Endothelial cell of umbilical vein (primary cell): ENCODE data around the gene NAA11. TPM values are rescaled to one million over a fixed set of nuclear protein-coding genes. Genes with fewer than 3 reads are reported as not detected.

Experiments used
- BruUV-seq: library from RNA; stranded (reverse); fragments of 400-500 nt; replicated peaks from 2 replicates; lab custom pipeline; 2021; lab: Mats Ljungman, UMichigan
- CTCF ChIA-PET: fragments of 300-600, 350-600 bp; sonication (Branson Sonifier 250); formaldehyde crosslinking; loops from one replicate; lab custom pipeline; 2021; ENCODE audit warnings: antibody characterized with exemption, inconsistent platforms; lab: Charles Lee
- POLR2A ChIA-PET: fragments of 300-600, 350-600 bp; sonication (Branson Sonifier 250); formaldehyde crosslinking; loops from one replicate; lab custom pipeline; 2021; ENCODE audit warnings: antibody characterized with exemption, inconsistent platforms; lab: Charles Lee
- DNase-seq: peaks from one replicate; pipeline ENCODE4 v3.0.0-alpha.2; 2011; ENCODE audit warnings: low read depth, low spot score
- FAIRE-seq: peaks from 2 replicates; lab custom pipeline; 2011; peaks lifted over from hg19 to GRCh38; lab: Jason Lieb, UNC
- H2AFZ ChIP-seq: 2 replicates; pipeline ENCODE4 v1.6.0; 2012; ENCODE audit warnings: low read depth, low read length, control low read depth, inconsistent platforms
- H3K27ac ChIP-seq: 2 replicates; pipeline ENCODE4 v1.5.1; 2011; ENCODE audit warnings: low read depth, mild to moderate bottlenecking, control low read depth, low read length, moderate library complexity; ENCODE audit not compliant: insufficient read depth
- H3K27me3 ChIP-seq, 2 experiments: 2 replicates each; pipeline versions ENCODE4 v1.6.0 to v1.6.1; 2011; ENCODE audit warnings: low read length in 2 of 2, mixed read lengths in 1 of 2; ENCODE audit not compliant: control insufficient read depth in 2 of 2, insufficient read depth in 2 of 2
- H3K36me3 ChIP-seq, 2 experiments: 2 replicates in 1 of 2; 3 replicates in 1 of 2; pipeline ENCODE4 v1.5.1; 2011; ENCODE audit warnings: low read length in 2 of 2, mild to moderate bottlenecking in 1 of 2, moderate library complexity in 1 of 2; ENCODE audit not compliant: control insufficient read depth in 2 of 2, insufficient read depth in 2 of 2; ENCODE audit errors: extremely low read depth in 1 of 2
- H3K4me1 ChIP-seq: 3 replicates; pipeline ENCODE4 v1.5.1; 2011; ENCODE audit warnings: mild to moderate bottlenecking, low read length; ENCODE audit not compliant: control insufficient read depth, insufficient read depth; ENCODE audit errors: extremely low read depth
- H3K4me2 ChIP-seq: 2 replicates; pipeline ENCODE4 v1.6.1; 2011; ENCODE audit warnings: low read length, control low read depth, mixed read lengths; ENCODE audit not compliant: insufficient read depth
- H3K4me3 ChIP-seq, 3 experiments: fragments of 200-600 bp in 1 of 3; sonication (generic), shearing (Covaris generic) in 1 of 3; replicated peaks in 1 of 3; 2 replicates each; pipeline ENCODE4 v1.5.1; 2011 to 2016; ENCODE audit warnings: control low read depth in 3 of 3, low read length in 3 of 3, mild to moderate bottlenecking in 2 of 3, inconsistent platforms in 1 of 3, low read depth in 1 of 3, moderate library complexity in 1 of 3; ENCODE audit not compliant: insufficient read depth in 1 of 3
- H3K79me2 ChIP-seq: 2 replicates; pipeline ENCODE4 v1.6.0; 2012; ENCODE audit warnings: low read length, inconsistent platforms; ENCODE audit not compliant: control insufficient read depth, insufficient read depth
- H3K9ac ChIP-seq: replicated peaks from 2 replicates; pipeline ENCODE3; 2011; ENCODE audit warnings: low read length, control low read depth; ENCODE audit not compliant: insufficient read depth; ENCODE audit errors: extremely low read depth
- H3K9me1 ChIP-seq: replicated peaks from 3 replicates; pipeline ENCODE4 v1.6.0; 2011; ENCODE audit warnings: mild to moderate bottlenecking, low read length; ENCODE audit not compliant: control insufficient read depth, insufficient read depth; ENCODE audit errors: extremely low read depth
- H3K9me3 ChIP-seq: replicated peaks from 2 replicates; pipeline ENCODE4 v1.5.1; 2012; ENCODE audit warnings: low read length, inconsistent platforms; ENCODE audit not compliant: control insufficient read depth, insufficient read depth
- H4K20me1 ChIP-seq: replicated peaks from 2 replicates; pipeline ENCODE3; 2011; ENCODE audit warnings: mild to moderate bottlenecking, low read length; ENCODE audit not compliant: control insufficient read depth, insufficient read depth; ENCODE audit errors: extremely low read depth
- CTCF ChIP-seq, 2 donors: IDR thresholded peaks; 1 replicate in 1 of 2; 2 replicates in 1 of 2; pipeline ENCODE4 v1.5.1; 2011; ENCODE audit warnings: low read length in 2 of 2, mild to moderate bottlenecking in 2 of 2, moderate library complexity in 2 of 2, control low read depth in 1 of 2, inconsistent platforms in 1 of 2, low read depth in 1 of 2; ENCODE audit not compliant: insufficient read depth in 1 of 2; ENCODE audit errors: extremely low read depth in 1 of 2
- EZH2 ChIP-seq: IDR thresholded peaks from 2 replicates; pipeline ENCODE4 v1.6.1; 2012; ENCODE audit warnings: borderline replicate concordance, low read depth, mild to moderate bottlenecking, moderate library complexity, low read length, inconsistent platforms; ENCODE audit not compliant: severe bottlenecking
- FOS ChIP-seq: IDR thresholded peaks from 2 replicates; pipeline ENCODE4 v1.6.1; 2011; ENCODE audit warnings: mild to moderate bottlenecking, low read length, moderate library complexity, borderline replicate concordance; ENCODE audit not compliant: insufficient read depth
- GATA2 ChIP-seq: IDR thresholded peaks from 2 replicates; pipeline ENCODE4 v1.7.0; 2011; ENCODE audit warnings: low read depth, mild to moderate bottlenecking, moderate library complexity, mixed read lengths, low read length; ENCODE audit not compliant: insufficient read length, insufficient read depth
- POLR2A ChIP-seq: IDR thresholded peaks from 2 replicates; pipeline ENCODE4 v1.6.1; 2012; ENCODE audit warnings: low read depth, mild to moderate bottlenecking, control low read depth, low read length
- dilution Hi-C: fragments of 300-500 bp; cut with MboI; formaldehyde crosslinking; loops from one replicate; pipeline ENCODE4 v1.15.0; 2019; ENCODE audit warnings: low sequenced_read_pairs; ENCODE audit not compliant: extremely low pct_ligation_motif_present
- intact Hi-C: fragments of 100-400 bp; cut with micrococcal nuclease; formaldehyde crosslinking; loops from one replicate; pipeline ENCODE4 v1.10.0; 2022
- polyA plus RNA-seq, 4 experiments: library from polyadenylated mRNA; depleted of rRNA in 3 of 4; stranded (reverse) in 3 of 4; unstranded in 1 of 4; fragments of >200 nt; gene quantifications; 2 replicates each; pipeline versions ENCODE4 v1.2.1 to v1.2.3, GENCODE V29; 2011 to 2012; ENCODE audit warnings: missing spikeins in 1 of 4
- total RNA-seq: library from RNA; stranded (reverse); gene quantifications from 2 replicates; pipeline ENCODE4 v1.2.3, GENCODE V29; 2021

The NAA11 gene
- total and polyA plus RNA-seq, 2 donors (not counting 3 experiments of a cell fraction or from before 2014, with no cell fraction given) = not detected

- Histone ChIP-seq H3K9me1 (no peaks in the 10 kb centered on the region), H3K27me3 (no peaks in the 10 kb centered on the region), H2AFZ (no peak overlapping the region), H4K20me1 (no peaks in the 10 kb centered on the region), H3K9me3 (no peaks in the 10 kb centered on the region), H3K4me1 (no peaks in the 10 kb centered on the region), H3K4me3 (no peak overlapping the region), H3K9ac (no peak overlapping the region), H3K36me3 (no peaks in the 10 kb centered on the region), H3K79me2 (no peaks in the 10 kb centered on the region), H3K4me2 (no peak overlapping the region), H3K27ac (no peak overlapping the region)
- POLR2A ChIA-PET = no interaction called here
- CTCF ChIA-PET = no interaction called here
- DNase-seq = no peak
- intact Hi-C loops (no loop called here), dilution Hi-C loops (no loop called here)
- BruUV-seq = no TSS peak
- no peak for FAIRE-seq
- no peak for TF ChIP-seq GATA2
Measured at GRCh38 chr4:79317711-79318110, 8.2 kb downstream of the NAA11 start.

GRCh38 chr4:79315891-79316290 lies 10.0 kb downstream of the NAA11 start:
- H3K36me3 ChIP-seq = no peaks in the 10 kb centered on the region
- H3K4me3 ChIP-seq = no peak overlapping the region
- H4K20me1 ChIP-seq = no peaks in the 10 kb centered on the region
- H3K27ac ChIP-seq = no peak overlapping the region
- H3K9me3 ChIP-seq = no peaks in the 10 kb centered on the region
- dilution Hi-C loops = no loop called here
- no peak overlapping the region for H2AFZ ChIP-seq
- FAIRE-seq (no peak), DNase-seq (no peak)
- H3K79me2 ChIP-seq = no peaks in the 10 kb centered on the region
- TF ChIP-seq EZH2 (no peak), CTCF (IDR thresholded peaks at IDR 0.05; ENCODE audit: extremely low read depth in 1 of 2, insufficient read depth in 1 of 2, low read depth in 1 of 2, low read length in 2 of 2) (no peak), POLR2A (no peak), GATA2 (no peak), FOS (no peak)
- no peaks in the 10 kb centered on the region for H3K4me1 ChIP-seq
- ChIA-PET CTCF (no interaction called here), POLR2A (no interaction called here)
- intact Hi-C loops = no loop called here
- no peaks in the 10 kb centered on the region for H3K27me3 ChIP-seq
- no peak overlapping the region for H3K4me2 ChIP-seq
- no peaks in the 10 kb centered on the region for H3K9me1 ChIP-seq
- H3K9ac ChIP-seq = no peak overlapping the region
- BruUV-seq = no TSS peak
